Choroid plexus epithelial cell (primary cell): ENCODE measurements around the gene URM1.
A peak's percentile ranks its signal among the peaks of the same experiment; 100 is the strongest.
"Not testable (repeated sequence)": the region's sequence is repeated elsewhere in the genome, so short reads cannot be mapped to it uniquely, and the experiment has no call there.

ENCODE experiments used
- DNase-seq: peaks from one replicate; pipeline ENCODE4 v3.0.0-alpha.2; 2010; ENCODE audit warnings: low read depth
- H3K4me3 ChIP-seq: 2 replicates; pipeline ENCODE4 v1.5.1; 2011; ENCODE audit warnings: low read depth, mild to moderate bottlenecking, control low read depth, low read length, moderate library complexity
- CTCF ChIP-seq: conservative IDR thresholded peaks from 2 replicates; pipeline ENCODE4 v1.5.1; 2011; ENCODE audit warnings: low read depth, mild to moderate bottlenecking, control low read depth, inconsistent platforms, low read length, moderate library complexity

The URM1 gene

DNA sequence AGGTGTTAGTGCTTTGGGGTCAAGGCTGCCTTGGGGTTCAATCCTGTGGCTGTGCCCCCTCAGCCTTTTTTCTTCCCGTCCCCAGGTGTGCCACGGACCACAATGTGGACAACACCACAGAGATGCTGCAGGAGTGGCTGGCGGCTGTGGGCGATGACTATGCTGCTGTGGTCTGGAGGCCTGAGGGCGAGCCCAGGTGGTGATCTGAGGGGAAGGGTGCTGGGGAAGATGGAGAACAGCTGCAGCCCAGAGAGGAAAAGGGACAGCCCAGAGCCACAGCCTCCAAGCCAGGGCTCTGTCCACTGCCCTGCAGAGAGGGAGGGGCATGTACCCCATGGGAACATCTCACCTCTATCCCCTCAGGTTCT lies 51.6 kb downstream of the URM1 start:
- no peak for DNase-seq
- TF ChIP-seq CTCF, result no peak
- H3K4me3 ChIP-seq, result no peak overlapping the region

GRCh38 chr9:128423356-128423755 lies 52.2 kb downstream of the URM1 start:
- H3K4me3 ChIP-seq, DNase-seq: not testable (repeated sequence)

- no peak overlapping the region for H3K4me3 ChIP-seq
- no peak for TF ChIP-seq CTCF
- no peak for DNase-seq
Observed at GRCh38 chr9:128424268-128424780, 53.1 kb downstream of the URM1 start.

DNA sequence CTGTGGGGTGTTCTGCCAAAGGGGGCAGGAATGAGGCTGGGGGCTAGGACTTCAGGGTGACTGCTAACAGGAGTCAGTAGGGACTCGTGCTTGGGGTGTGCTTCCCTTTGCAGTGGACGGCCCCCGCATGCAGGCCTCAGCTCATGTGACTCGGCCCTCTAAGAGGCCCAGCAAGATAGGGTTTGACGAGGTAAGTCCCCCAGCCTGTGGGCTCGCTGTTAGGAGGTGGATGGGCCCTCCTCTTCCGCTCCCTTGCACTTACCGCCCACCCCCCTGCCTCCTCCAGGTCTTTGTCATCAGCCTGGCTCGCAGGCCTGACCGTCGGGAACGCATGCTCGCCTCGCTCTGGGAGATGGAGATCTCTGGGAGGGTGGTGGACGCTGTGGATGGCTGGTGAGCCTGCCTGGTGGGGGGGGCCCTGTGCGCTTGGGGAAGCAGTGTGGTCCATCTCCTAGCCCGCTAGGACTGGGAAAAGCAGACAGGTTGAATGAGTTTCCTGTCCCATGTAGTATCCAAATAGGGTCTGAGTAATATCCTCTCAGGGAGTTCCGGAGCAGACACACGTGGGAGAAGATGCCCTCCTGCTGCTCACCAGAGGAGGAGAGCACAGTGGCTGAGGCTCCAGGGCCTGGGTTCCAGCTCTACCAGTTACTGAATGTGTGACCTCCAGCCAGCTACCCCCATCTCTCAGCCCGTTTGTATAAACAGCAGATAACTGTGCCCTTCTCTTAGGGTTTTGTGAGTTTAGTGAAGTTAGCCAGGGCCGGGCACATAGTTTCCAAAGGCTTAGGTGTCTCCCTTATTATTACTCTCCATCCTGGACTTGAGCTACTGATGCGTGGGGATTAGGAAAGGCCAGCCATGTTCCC lies 57.7 kb downstream of the URM1 start:
- no peak overlapping the region for H3K4me3 ChIP-seq
- no peak for TF ChIP-seq CTCF
- peak; percentile 68 for DNase-seq

DNA sequence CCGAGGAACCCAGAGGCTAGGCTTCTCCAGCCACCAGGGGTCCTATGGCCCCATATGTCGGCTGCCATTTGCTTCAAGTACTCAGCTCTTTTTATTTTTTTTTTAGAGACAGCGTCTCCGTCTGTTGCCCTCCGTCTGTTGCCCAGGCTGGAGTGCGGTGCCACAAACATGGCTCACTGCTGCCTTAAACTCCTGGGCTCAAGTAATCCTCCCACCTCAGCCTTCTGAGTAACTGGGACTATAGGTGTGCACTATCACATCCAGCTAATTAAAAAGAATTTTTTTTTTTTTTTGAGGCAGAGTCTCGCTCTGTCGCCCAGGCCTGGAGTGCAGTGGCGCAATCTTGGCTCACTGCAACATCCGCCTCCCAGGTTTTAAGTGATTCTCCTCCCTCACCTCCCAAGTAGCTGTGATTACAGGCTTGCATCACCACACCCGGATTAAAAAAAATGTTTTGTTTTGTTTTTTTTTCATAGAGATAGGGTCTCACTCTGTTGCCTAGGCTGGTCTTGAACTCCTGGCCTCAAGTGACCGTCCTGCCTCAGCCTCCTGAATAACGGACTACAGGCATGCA lies 58.4 kb downstream of the URM1 start:
- H3K4me3 ChIP-seq, result no peak overlapping the region
- peak; percentile 10 for TF ChIP-seq CTCF
- DNase-seq, result no peak

DNA sequence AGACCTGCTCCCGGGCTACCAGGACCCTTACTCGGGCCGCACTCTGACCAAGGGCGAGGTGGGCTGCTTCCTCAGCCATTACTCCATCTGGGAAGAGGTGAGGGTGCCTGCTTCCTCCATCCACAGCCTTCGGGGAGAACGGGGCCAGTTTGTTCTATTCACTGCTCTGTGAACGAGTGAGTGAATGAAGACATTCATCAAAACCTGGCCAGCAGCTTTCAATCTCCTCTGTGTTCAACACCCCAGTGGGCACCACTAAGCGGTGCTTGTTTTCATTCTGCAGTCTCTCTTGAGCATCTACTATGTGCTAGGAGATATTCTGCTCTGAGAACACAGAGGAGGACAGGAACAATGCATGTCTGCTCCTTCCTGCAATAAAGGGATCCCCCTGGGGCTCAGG lies 60.0 kb downstream of the URM1 start:
- DNase-seq, result no peak
- no peak overlapping the region for H3K4me3 ChIP-seq
- TF ChIP-seq CTCF, result no peak

GRCh38 chr9:128434340-128434739 lies 63.2 kb downstream of the URM1 start:
- no peak for TF ChIP-seq CTCF
- H3K4me3 ChIP-seq, result no peak overlapping the region
- no peak for DNase-seq
